ENCODE data around the gene LRRFIP1. TPM values are rescaled to one million over a fixed set of nuclear protein-coding genes. Genes with fewer than 3 reads are reported as not detected.
"Not testable (repeated sequence)": the region's sequence is repeated elsewhere in the genome, so short reads cannot be mapped to it uniquely, and the experiment has no call there.

Gene LRRFIP1
- total RNA-seq, 2 experiments from 2014 or later, result 264 to 281 TPM

DNA sequence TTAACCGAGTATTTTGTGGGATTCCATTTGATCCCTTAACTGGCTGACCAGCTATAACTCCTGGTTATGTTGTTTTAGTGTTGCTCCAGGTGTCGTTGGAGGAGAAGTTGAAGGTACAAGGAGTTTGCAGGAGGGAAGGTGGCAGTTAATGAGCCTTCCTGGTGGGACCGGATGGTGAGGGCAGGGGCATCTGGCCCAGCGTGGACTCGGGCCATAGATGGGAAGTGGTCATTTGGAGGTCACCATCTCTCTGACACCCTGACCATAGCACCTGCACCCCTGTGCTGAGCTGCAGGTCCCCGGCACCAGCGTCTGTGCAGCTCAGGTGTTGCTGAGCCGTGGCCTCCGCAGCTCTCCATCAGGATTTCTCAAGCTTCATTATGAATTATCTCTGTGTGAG lies 119.8 kb downstream of the LRRFIP1 start:
- intact Hi-C loops (cut with micrococcal nuclease), result loop anchor here (10.0 kb wide), 1 partner anchor 162 kb away; no protein-coding TSS in a partner anchor
- no peak for ATAC-seq
- Mint-ChIP-seq H3K4me1 (ENCODE audit: low read depth) (peaks cover 35% of the 10 kb centered on the region), H3K27me3 (no peaks in the 10 kb centered on the region), H3K9me3 (no peaks in the 10 kb centered on the region), H3K36me3 (ENCODE audit: low read depth) (peaks cover 49% of the 10 kb centered on the region), H3K27ac (no peak overlapping the region), H3K4me3 (no peak overlapping the region)
- no peak for DNase-seq
- POLR2A ChIA-PET, result interaction anchor here (0.7 to 1.1 kb wide), 2 partner anchors 15 to 18 kb away, joined by 3 read pairs; no protein-coding TSS in a partner anchor
- TF ChIP-seq, protein P1, sequence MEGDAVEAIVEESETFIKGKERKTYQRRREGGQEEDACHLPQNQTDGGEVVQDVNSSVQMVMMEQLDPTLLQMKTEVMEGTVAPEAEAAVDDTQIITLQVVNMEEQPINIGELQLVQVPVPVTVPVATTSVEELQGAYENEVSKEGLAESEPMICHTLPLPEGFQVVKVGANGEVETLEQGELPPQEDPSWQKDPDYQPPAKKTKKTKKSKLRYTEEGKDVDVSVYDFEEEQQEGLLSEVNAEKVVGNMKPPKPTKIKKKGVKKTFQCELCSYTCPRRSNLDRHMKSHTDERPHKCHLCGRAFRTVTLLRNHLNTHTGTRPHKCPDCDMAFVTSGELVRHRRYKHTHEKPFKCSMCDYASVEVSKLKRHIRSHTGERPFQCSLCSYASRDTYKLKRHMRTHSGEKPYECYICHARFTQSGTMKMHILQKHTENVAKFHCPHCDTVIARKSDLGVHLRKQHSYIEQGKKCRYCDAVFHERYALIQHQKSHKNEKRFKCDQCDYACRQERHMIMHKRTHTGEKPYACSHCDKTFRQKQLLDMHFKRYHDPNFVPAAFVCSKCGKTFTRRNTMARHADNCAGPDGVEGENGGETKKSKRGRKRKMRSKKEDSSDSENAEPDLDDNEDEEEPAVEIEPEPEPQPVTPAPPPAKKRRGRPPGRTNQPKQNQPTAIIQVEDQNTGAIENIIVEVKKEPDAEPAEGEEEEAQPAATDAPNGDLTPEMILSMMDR (IDR thresholded peaks at IDR 0.05), result no peak
- CTCF ChIA-PET, result interaction anchor here (3.0 to 10.6 kb wide), 4 partner anchors 38 to 234 kb away, joined by 24 to 125 read pairs (median 54); no protein-coding TSS in a partner anchor

DNA sequence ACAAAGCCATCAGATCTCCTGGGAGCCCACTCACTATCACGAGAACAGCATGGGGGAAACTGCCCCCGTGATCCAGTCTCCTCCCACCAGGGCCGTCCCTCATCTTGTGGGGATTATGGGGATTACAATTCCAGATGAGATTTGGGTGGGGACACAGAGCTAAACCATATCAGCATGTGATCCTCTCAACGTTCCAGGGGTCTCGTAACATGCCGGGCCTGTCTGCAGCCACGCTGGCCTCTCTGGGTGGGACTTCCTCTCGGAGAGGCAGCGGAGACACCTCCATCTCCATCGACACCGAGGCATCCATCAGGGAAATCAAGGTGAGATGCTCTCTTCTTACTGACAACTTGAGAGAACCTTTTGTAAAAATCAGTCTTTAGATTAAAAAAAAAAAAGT lies 121.6 kb downstream of the LRRFIP1 start:
- CTCF ChIA-PET, result interaction anchor here (1.1 to 10.6 kb wide), 4 partner anchors 19 to 236 kb away, joined by 3 to 125 read pairs (median 54); no protein-coding TSS in a partner anchor
- TF ChIP-seq, protein P1 (IDR thresholded peaks at IDR 0.05), result no peak
- no peak for DNase-seq
- ATAC-seq, result no peak
- intact Hi-C loops (cut with micrococcal nuclease), result loop anchor here (10.0 kb wide), 1 partner anchor 164 kb away; no protein-coding TSS in a partner anchor
- Mint-ChIP-seq H3K4me3 (no peak overlapping the region), H3K9me3 (no peaks in the 10 kb centered on the region), H3K27me3 (no peaks in the 10 kb centered on the region), H3K36me3 (ENCODE audit: low read depth) (peaks cover 65% of the 10 kb centered on the region), H3K4me1 (ENCODE audit: low read depth) (peaks cover 34% of the 10 kb centered on the region), H3K27ac (no peak overlapping the region)
- POLR2A ChIA-PET, result no interaction called here

DNA sequence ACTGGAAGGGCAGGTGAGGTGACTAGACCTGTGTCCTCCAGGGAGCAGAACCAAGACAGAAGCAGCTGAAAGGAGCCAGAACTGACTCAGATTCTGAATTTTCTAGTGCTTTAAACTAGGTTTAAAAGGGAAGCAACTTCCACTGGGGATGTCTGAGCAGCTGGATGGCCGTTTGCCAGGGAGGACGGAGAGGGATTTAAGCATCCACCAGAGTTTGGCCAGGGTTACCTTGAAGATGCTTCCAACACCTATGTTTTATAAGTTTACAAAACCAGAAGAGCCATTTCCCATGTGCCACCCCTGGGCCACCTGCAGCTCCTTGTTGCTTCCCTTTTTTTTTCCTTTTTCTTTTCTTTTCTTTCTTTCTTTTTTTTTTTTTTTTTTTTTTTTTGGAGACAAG lies 122.6 kb downstream of the LRRFIP1 start:
- TF ChIP-seq, protein P1 (IDR thresholded peaks at IDR 0.05), result no peak
- Mint-ChIP-seq H3K9me3 (no peaks in the 10 kb centered on the region), H3K4me3 (no peak overlapping the region), H3K36me3 (ENCODE audit: low read depth) (peaks cover 70% of the 10 kb centered on the region), H3K27ac (no peak overlapping the region), H3K27me3 (no peaks in the 10 kb centered on the region), H3K4me1 (ENCODE audit: low read depth) (peaks cover 30% of the 10 kb centered on the region)
- ChIA-PET POLR2A (no interaction called here), CTCF (interaction anchor here (10.6 kb wide), 1 partner anchor 78 kb away, joined by 125 read pairs; no protein-coding TSS in a partner anchor)
- ATAC-seq, result no peak
- intact Hi-C loops (cut with micrococcal nuclease), result loop anchor here (10.0 kb wide), 1 partner anchor 165 kb away; no protein-coding TSS in a partner anchor
- no peak for DNase-seq

DNA sequence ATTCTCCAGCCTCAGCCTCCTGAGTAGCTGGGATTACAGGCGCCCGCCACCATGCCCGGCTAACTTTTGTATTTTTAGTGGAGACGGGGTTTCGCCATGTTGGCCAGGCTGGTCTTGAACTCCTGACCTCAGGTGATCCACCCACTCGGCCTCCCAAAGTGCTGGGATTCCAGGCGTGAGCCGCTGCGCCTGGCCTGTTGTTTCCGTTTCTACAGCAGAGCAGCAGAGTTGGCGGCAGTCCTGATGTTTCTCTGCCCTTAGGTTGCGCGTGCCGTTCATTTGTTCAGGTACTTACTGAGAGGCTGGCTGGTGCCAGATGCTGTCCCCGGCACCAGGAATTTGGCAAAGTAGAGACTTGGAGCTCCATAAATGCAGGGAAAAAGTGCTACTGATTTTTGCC lies 123.1 kb downstream of the LRRFIP1 start:
- Mint-ChIP-seq H3K4me1 (ENCODE audit: low read depth) (peaks cover 27% of the 10 kb centered on the region), H3K36me3 (ENCODE audit: low read depth) (peaks cover 72% of the 10 kb centered on the region)
- POLR2A ChIA-PET; ATAC-seq; CTCF ChIA-PET; H3K27me3 Mint-ChIP-seq; H3K27ac Mint-ChIP-seq; H3K9me3 Mint-ChIP-seq; intact Hi-C loops (cut with micrococcal nuclease); DNase-seq; H3K4me3 Mint-ChIP-seq: not testable (repeated sequence)

DNA sequence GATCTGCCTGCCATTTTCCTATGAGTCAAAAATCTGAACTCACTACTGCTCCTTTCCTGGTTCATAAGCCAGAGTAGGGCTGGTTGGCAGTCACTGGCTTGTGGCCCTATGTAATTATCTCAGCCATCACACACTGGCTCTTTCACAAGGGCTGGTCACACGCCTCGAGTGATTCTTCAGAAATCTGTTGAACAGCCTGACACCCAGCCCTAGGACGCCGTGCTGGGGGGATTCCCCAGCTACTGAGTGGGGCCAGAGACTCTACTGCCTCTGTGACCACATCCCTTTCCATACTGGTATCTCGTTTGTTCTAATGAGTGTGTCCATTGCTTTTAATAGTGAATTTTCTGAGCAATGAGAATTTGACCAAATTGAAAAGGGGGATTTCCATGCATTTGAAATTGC lies 125.4 kb downstream of the LRRFIP1 start:
- H3K27me3 Mint-ChIP-seq, result no peaks in the 10 kb centered on the region
- H3K36me3 Mint-ChIP-seq (ENCODE audit: low read depth), result peaks cover 80% of the 10 kb centered on the region

More for the DNA sequence above, 125.4 kb downstream of the LRRFIP1 start:
- peaks cover 27% of the 10 kb centered on the region for H3K4me1 Mint-ChIP-seq (ENCODE audit: low read depth)
- H3K4me3 Mint-ChIP-seq, result no peak overlapping the region
- intact Hi-C loops (cut with micrococcal nuclease), result no loop called here
- TF ChIP-seq, protein P1 (IDR thresholded peaks at IDR 0.05), result no peak
- H3K27ac Mint-ChIP-seq, result peak overlapping the region; percentile 85
- no peaks in the 10 kb centered on the region for H3K9me3 Mint-ChIP-seq
- ChIA-PET POLR2A (no interaction called here), CTCF (interaction anchor here (1.9 to 3.5 kb wide), 3 partner anchors 8 to 181 kb away, joined by 5 to 22 read pairs (median 5); no protein-coding TSS in a partner anchor)
- DNase-seq (peak; percentile 81), ATAC-seq (peak; percentile 99)

All from activated CD8-positive, alpha-beta T cell treated with anti-CD3 and anti-CD28 coated beads for 36 hours (primary cell).